Activated gamma-delta T cell (primary cell): ENCODE results near the gene FAM171A1.

Experiments
- DNase-seq: peaks from one replicate; lab custom pipeline; 2025; lab: John Stamatoyannopoulos, UW

Gene FAM171A1

GRCh38 chr10:15374156-15374555, 3.1 kb upstream of the FAM171A1 start:
- no peak for DNase-seq

GRCh38 chr10:15373199-15373598, 2.1 kb upstream of the FAM171A1 start:
- no peak for DNase-seq

GRCh38 chr10:15370212-15370855, 755 bp downstream of the FAM171A1 start:
- peak; percentile 17 for DNase-seq

- DNase-seq: no peak
Measured at GRCh38 chr10:15369256-15370211, 1.6 kb downstream of the FAM171A1 start.

- DNase-seq: no peak
Measured at GRCh38 chr10:15368101-15368855, 2.8 kb downstream of the FAM171A1 start.

GRCh38 chr10:15367296-15368085, 3.6 kb downstream of the FAM171A1 start:
- no peak for DNase-seq

- DNase-seq: no peak
Measured at GRCh38 chr10:15365692-15366091, 5.4 kb downstream of the FAM171A1 start.

- DNase-seq: no peak
Measured at GRCh38 chr10:15364001-15364400, 7.1 kb downstream of the FAM171A1 start.

- DNase-seq: no peak
Measured at GRCh38 chr10:15363031-15363430, 8.1 kb downstream of the FAM171A1 start.

- DNase-seq: no peak
Measured at GRCh38 chr10:15361131-15361530, 10.0 kb downstream of the FAM171A1 start.

GRCh38 chr10:15360566-15360965, 10.5 kb downstream of the FAM171A1 start:
- no peak for DNase-seq

- no peak for DNase-seq
Measured at GRCh38 chr10:15353471-15354017, 17.5 kb downstream of the FAM171A1 start.

- DNase-seq: no peak
Measured at GRCh38 chr10:15352836-15353235, 18.3 kb downstream of the FAM171A1 start.

- DNase-seq: no peak
Measured at GRCh38 chr10:15352201-15352600, 18.9 kb downstream of the FAM171A1 start.

- no peak for DNase-seq
Measured at GRCh38 chr10:15351099-15351820, 19.8 kb downstream of the FAM171A1 start.

- no peak for DNase-seq
Measured at GRCh38 chr10:15349112-15349511, 22.0 kb downstream of the FAM171A1 start.

- DNase-seq: no peak
Measured at GRCh38 chr10:15348579-15348978, 22.5 kb downstream of the FAM171A1 start.

GRCh38 chr10:15347150-15347549, 23.9 kb downstream of the FAM171A1 start:
- no peak for DNase-seq

GRCh38 chr10:15346440-15347141, 24.5 kb downstream of the FAM171A1 start:
- DNase-seq: no peak

- DNase-seq: no peak
Measured at GRCh38 chr10:15345450-15345849, 25.6 kb downstream of the FAM171A1 start.
